ENCODE results near the gene HHATL. TPM values are rescaled to one million over a fixed set of nuclear protein-coding genes. Genes with fewer than 3 reads are reported as not detected.
A peak's percentile ranks its signal among the peaks of the same experiment; 100 is the strongest.

HHATL gene
- total RNA-seq, 1 experiment from 2014 or later = not detected

GRCh38 chr3:42700366-42701288 lies 2.0 kb downstream of the HHATL start:
- no peaks in the 10 kb centered on the region for H3K36me3 ChIP-seq (replicated peaks; ENCODE audit: control insufficient read depth, insufficient read depth, low read length)
- H3K27me3 ChIP-seq (ENCODE audit: control insufficient read depth, insufficient read depth, low read length) = no peaks in the 10 kb centered on the region
- H3K4me3 ChIP-seq (ENCODE audit: insufficient read depth, low read depth, low read length) = no peak overlapping the region
- DNase-seq = no peak

- Histone ChIP-seq H3K27me3 (ENCODE audit: control insufficient read depth, insufficient read depth, low read length) (no peaks in the 10 kb centered on the region), H3K4me3 (ENCODE audit: insufficient read depth, low read depth, low read length) (no peak overlapping the region), H3K36me3 (replicated peaks; ENCODE audit: control insufficient read depth, insufficient read depth, low read length) (no peaks in the 10 kb centered on the region)
- DNase-seq = peak; percentile 51
Measured at GRCh38 chr3:42699511-42699971, 3.1 kb downstream of the HHATL start.

GRCh38 chr3:42698911-42699230 lies 3.7 kb downstream of the HHATL start:
- Histone ChIP-seq H3K4me3 (ENCODE audit: insufficient read depth, low read depth, low read length) (no peak overlapping the region), H3K27me3 (ENCODE audit: control insufficient read depth, insufficient read depth, low read length) (no peaks in the 10 kb centered on the region)
- DNase-seq = peak; percentile 24

GRCh38 chr3:42698216-42698910 lies 4.2 kb downstream of the HHATL start:
- DNase-seq = peak; percentile 17

More at GRCh38 chr3:42698911-42699230, 3.7 kb downstream of the HHATL start:
- H3K36me3 ChIP-seq (replicated peaks; ENCODE audit: control insufficient read depth, insufficient read depth, low read length) = no peaks in the 10 kb centered on the region

GRCh38 chr3:42697289-42698051 lies 5.1 kb downstream of the HHATL start:
- DNase-seq = peak; percentile 38
- Histone ChIP-seq H3K36me3 (replicated peaks; ENCODE audit: control insufficient read depth, insufficient read depth, low read length) (no peaks in the 10 kb centered on the region), H3K27me3 (ENCODE audit: control insufficient read depth, insufficient read depth, low read length) (no peaks in the 10 kb centered on the region), H3K4me3 (ENCODE audit: insufficient read depth, low read depth, low read length) (no peak overlapping the region)

More at GRCh38 chr3:42698216-42698910, 4.2 kb downstream of the HHATL start:
- Histone ChIP-seq H3K27me3 (ENCODE audit: control insufficient read depth, insufficient read depth, low read length) (no peaks in the 10 kb centered on the region), H3K36me3 (replicated peaks; ENCODE audit: control insufficient read depth, insufficient read depth, low read length) (no peaks in the 10 kb centered on the region), H3K4me3 (ENCODE audit: insufficient read depth, low read depth, low read length) (no peak overlapping the region)

GRCh38 chr3:42696356-42697288 lies 6.0 kb downstream of the HHATL start:
- H3K36me3 ChIP-seq (replicated peaks; ENCODE audit: control insufficient read depth, insufficient read depth, low read length) = no peaks in the 10 kb centered on the region
- no peak overlapping the region for H3K4me3 ChIP-seq (ENCODE audit: insufficient read depth, low read depth, low read length)
- H3K27me3 ChIP-seq (ENCODE audit: control insufficient read depth, insufficient read depth, low read length) = no peaks in the 10 kb centered on the region
- DNase-seq = peak; percentile 21

- DNase-seq = peak; percentile 6
- Histone ChIP-seq H3K36me3 (replicated peaks; ENCODE audit: control insufficient read depth, insufficient read depth, low read length) (no peaks in the 10 kb centered on the region), H3K4me3 (ENCODE audit: insufficient read depth, low read depth, low read length) (no peak overlapping the region), H3K27me3 (ENCODE audit: control insufficient read depth, insufficient read depth, low read length) (no peaks in the 10 kb centered on the region)
Measured at GRCh38 chr3:42694366-42694765, 8.2 kb downstream of the HHATL start.

GRCh38 chr3:42693530-42693930 lies 9.1 kb downstream of the HHATL start:
- no peaks in the 10 kb centered on the region for H3K27me3 ChIP-seq (ENCODE audit: control insufficient read depth, insufficient read depth, low read length)
- DNase-seq = peak; percentile 13
- H3K36me3 ChIP-seq (replicated peaks; ENCODE audit: control insufficient read depth, insufficient read depth, low read length) = no peaks in the 10 kb centered on the region
- H3K4me3 ChIP-seq (ENCODE audit: insufficient read depth, low read depth, low read length) = no peak overlapping the region

GRCh38 chr3:42692667-42693529 lies 9.7 kb downstream of the HHATL start:
- peak; percentile 13 for DNase-seq
- Histone ChIP-seq H3K36me3 (replicated peaks; ENCODE audit: control insufficient read depth, insufficient read depth, low read length) (no peaks in the 10 kb centered on the region), H3K4me3 (ENCODE audit: insufficient read depth, low read depth, low read length) (no peak overlapping the region), H3K27me3 (ENCODE audit: control insufficient read depth, insufficient read depth, low read length) (no peaks in the 10 kb centered on the region)

GRCh38 chr3:42691816-42692666 lies 10.6 kb downstream of the HHATL start:
- Histone ChIP-seq H3K36me3 (replicated peaks; ENCODE audit: control insufficient read depth, insufficient read depth, low read length) (no peaks in the 10 kb centered on the region), H3K27me3 (ENCODE audit: control insufficient read depth, insufficient read depth, low read length) (no peaks in the 10 kb centered on the region), H3K4me3 (ENCODE audit: insufficient read depth, low read depth, low read length) (no peak overlapping the region)
- no peak for DNase-seq

GRCh38 chr3:42690766-42691680 lies 11.6 kb downstream of the HHATL start:
- Histone ChIP-seq H3K27me3 (ENCODE audit: control insufficient read depth, insufficient read depth, low read length) (no peaks in the 10 kb centered on the region), H3K4me3 (ENCODE audit: insufficient read depth, low read depth, low read length) (no peak overlapping the region), H3K36me3 (replicated peaks; ENCODE audit: control insufficient read depth, insufficient read depth, low read length) (no peaks in the 10 kb centered on the region)
- peak; percentile 37 for DNase-seq

Measured in H7 (cell line).